GM19099 (cell line): Measurements from ENCODE around the gene DDB1.

Experiments used
- POLR2A ChIP-seq: IDR thresholded peaks from 3 replicates; pipeline ENCODE4 v1.6.1; 2011; ENCODE audit warnings: low read depth; ENCODE audit not compliant: insufficient read length; ENCODE audit errors: extremely low read depth

Gene DDB1

GRCh38 chr11:61277186-61278000, 55.5 kb downstream of the DDB1 start:
- TF ChIP-seq POLR2A, result no peak

DNA sequence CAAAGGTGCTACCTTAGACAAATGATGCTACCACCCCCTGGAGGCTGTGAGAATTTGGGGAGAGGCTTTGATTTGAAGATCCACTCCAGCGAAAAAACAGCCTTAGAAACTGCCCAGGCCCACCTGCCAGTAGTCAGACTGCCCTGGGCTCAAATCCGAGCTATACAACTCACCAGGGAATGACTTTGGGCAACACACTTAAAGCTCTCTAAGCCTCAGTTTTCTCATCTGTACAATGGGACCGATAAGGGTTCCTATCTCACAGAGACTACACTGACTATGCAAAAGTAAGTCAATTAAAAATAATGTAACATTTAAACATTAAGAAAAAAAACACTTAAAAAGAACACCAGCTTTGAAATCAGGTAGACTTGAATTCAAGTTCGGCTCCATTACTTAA, 57.7 kb downstream of the DDB1 start:
- no peak for TF ChIP-seq POLR2A

DNA sequence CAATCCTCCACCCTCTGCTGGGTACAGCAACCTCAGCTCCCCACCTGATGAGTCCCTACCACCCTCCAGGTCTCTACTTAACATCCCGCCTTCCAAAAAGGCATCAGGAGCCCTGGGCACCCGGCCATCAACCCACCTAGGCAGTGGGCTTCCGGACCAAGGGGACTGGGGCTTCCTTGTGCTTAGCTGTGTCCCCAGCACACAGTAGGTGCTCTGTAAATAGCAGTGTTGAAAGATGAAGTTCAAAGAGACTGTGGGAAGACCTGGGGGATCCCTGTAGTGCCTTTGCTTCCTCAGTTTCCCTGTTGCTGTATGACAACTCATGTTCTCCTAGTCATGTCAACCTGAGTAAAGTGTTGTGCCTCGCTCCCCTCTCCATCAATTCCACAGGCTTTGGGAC, 58.8 kb downstream of the DDB1 start:
- TF ChIP-seq POLR2A, result no peak

- TF ChIP-seq POLR2A, result no peak
These were observed 59.5 kb downstream of the DDB1 start for GRCh38 chr11:61273178-61274078.

DNA sequence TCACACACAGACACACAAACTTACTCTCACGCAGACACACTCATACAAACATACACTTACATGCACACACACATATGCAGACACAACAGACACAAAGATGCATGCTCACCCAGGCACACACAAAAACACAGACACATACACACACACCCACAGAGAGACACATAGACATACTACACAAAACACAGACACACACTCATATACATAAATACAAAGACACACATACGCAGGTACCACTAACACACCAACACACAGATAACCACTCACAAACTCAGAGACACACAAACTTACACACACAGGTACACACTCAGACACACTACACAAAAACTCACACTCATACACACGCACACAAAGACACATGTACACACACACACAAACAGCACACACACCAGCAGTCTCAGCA, 60.2 kb downstream of the DDB1 start:
- TF ChIP-seq POLR2A, result no peak

- no peak for TF ChIP-seq POLR2A
These were observed 62.4 kb downstream of the DDB1 start for GRCh38 chr11:61270354-61271076.

- TF ChIP-seq POLR2A, result no peak
These were observed 64.2 kb downstream of the DDB1 start for GRCh38 chr11:61268588-61269250.

DNA sequence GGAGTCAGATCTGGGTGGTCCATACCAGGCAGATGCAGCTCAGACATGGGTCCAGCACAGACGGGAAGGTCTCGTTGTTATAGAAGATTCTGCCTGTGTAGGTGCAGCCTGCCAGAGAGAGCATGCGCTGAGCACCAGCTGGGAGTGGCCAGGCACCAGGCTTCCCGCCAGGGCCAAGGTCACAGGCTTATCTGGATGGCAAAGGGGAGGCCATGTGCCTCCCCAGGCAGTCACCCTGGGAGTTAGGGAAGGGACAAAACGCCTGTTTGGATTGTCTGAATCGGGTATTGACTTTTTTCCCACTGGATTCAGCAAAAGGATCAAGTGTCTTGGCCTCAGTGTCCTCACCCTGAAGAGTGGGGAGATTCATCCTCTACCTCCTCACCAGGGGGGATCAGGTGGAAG, 65.5 kb downstream of the DDB1 start:
- TF ChIP-seq POLR2A, result no peak

DNA sequence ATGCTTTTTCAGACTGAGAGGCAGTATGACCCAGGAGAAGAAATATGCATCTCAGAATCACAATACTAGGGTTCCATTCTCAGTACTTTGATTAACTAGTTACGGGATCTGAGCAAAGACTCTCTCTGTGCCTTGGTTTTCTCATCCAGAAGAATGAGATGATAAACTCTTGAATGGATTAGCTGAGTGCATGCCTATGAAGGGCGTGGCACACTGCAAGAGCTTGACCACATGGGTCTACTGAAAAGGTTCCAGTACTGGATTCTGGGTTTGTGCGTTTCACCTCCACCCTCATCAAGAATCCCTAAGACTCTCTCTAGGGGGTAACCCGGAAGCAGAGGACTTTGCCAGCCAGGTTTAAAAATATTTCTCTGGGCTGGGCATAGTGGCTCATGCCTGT, 66.3 kb downstream of the DDB1 start:
- TF ChIP-seq POLR2A, result no peak

DNA sequence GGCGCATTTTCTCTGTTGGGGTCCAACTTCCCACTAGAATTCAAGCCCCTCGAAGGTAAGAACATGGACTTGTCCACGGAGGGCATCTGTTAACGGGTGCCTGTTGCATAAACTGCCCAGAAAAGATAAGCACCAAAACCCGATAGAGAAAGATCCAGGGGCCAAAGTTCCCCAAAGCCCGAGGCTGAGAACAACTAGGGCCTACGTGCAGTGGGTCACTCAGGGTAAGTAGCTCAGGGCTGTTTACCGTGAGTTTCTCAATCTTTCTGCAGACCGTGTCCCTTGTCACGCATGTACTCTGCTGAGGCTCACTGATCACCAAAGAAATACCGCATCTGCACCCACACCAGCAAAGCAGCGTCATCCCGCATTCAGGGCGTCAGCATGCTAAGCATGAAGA, 67.5 kb downstream of the DDB1 start:
- no peak for TF ChIP-seq POLR2A

GRCh38 chr11:61264795-61265194, 68.1 kb downstream of the DDB1 start:
- TF ChIP-seq POLR2A, result no peak

GRCh38 chr11:61264371-61264770, 68.5 kb downstream of the DDB1 start:
- no peak for TF ChIP-seq POLR2A

DNA sequence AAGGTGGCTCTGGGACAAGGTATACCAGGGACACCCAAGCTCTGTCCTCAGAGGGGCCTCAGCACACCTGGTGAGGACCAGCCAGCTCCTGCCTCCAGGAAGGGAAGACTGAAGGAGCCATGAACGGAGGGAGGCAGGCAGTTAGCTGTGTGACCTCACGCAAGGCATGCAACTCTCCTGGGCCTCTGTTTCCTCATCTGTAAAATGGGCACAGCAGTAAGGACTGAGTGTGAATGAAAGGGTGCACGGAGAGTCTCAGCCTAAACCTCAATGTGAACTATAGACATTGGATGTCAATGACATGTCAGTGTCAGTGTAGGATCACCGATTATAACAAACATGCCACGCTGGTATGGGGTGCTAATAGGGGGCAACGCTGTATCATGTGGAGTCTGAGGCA, 73.5 kb downstream of the DDB1 start:
- no peak for TF ChIP-seq POLR2A

DNA sequence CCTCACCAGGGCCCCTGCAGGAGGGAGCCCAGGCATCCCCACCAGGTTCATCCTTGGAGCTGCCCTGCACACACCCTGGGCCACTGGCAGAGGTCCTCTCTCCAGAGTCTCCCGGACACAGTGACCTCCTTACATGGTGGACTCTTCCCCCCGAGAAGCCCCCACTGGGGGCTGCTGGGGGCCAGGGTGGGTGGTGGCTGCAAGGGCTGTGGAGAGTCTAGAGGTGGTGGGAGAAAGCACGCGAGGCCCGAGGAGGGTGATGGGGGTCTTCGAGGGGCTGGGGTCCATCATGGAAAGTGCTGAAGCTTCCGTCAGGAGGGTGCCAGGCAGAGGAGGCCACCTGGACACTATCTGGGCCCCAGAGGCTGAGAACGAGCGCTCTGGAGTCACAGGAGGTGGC, 74.4 kb downstream of the DDB1 start:
- TF ChIP-seq POLR2A, result no peak
